ENCODE data around the gene IFT81. TPM values are rescaled to one million over a fixed set of nuclear protein-coding genes. Genes with fewer than 3 reads are reported as not detected.
A peak's percentile ranks its signal among the peaks of the same experiment; 100 is the strongest.

Gene IFT81
- total RNA-seq, 2 donors from 2014 or later: 0.42 to 0.86 TPM

GRCh38 chr12:110100315-110100970 is 23.7 kb upstream of the IFT81 start:
- DNase-seq: peak; percentile 18 to 50 (median 31)
- Mint-ChIP-seq H3K4me3 (no peak overlapping the region), H3K27ac (peak overlapping the region; percentile 11), H3K36me3 (ENCODE audit: low read depth) (no peaks in the 10 kb centered on the region), H3K4me1 (peaks cover 10% of the 10 kb centered on the region), H3K27me3 (no peaks in the 10 kb centered on the region)
- ATAC-seq: peak; percentile 83
- H3K9me3 ChIP-seq (ENCODE audit: control insufficient read depth, low read length, poor library complexity, severe bottlenecking): no peaks in the 10 kb centered on the region

GRCh38 chr12:110102255-110102654 is 21.9 kb upstream of the IFT81 start:
- peaks cover 10% of the 10 kb centered on the region for H3K4me1 Mint-ChIP-seq
- ATAC-seq (peak; percentile 49), DNase-seq (no peak)
- no peaks in the 10 kb centered on the region for H3K9me3 ChIP-seq (ENCODE audit: control insufficient read depth, low read length, poor library complexity, severe bottlenecking)
- peak overlapping the region; percentile 67 for H3K27ac Mint-ChIP-seq
- H3K27me3 Mint-ChIP-seq: no peaks in the 10 kb centered on the region
- no peaks in the 10 kb centered on the region for H3K36me3 Mint-ChIP-seq (ENCODE audit: low read depth)
- H3K4me3 Mint-ChIP-seq: no peak overlapping the region

- no peak overlapping the region for H3K27ac Mint-ChIP-seq
- H3K4me3 Mint-ChIP-seq: no peak overlapping the region
- no peaks in the 10 kb centered on the region for H3K36me3 Mint-ChIP-seq (ENCODE audit: low read depth)
- DNase-seq (no peak), ATAC-seq (no peak)
- H3K9me3 ChIP-seq (ENCODE audit: control insufficient read depth, low read length, poor library complexity, severe bottlenecking): no peaks in the 10 kb centered on the region
- peaks cover 10% of the 10 kb centered on the region for H3K4me1 Mint-ChIP-seq
- peaks cover 11% of the 10 kb centered on the region for H3K27me3 Mint-ChIP-seq
Observed at GRCh38 chr12:110104188-110105094, 19.7 kb upstream of the IFT81 start.

- DNase-seq (no peak), ATAC-seq (no peak)
- Mint-ChIP-seq H3K27me3 (peaks cover 13% of the 10 kb centered on the region), H3K36me3 (ENCODE audit: low read depth) (no peaks in the 10 kb centered on the region), H3K27ac (no peak overlapping the region), H3K4me3 (no peak overlapping the region), H3K4me1 (peaks cover 8% of the 10 kb centered on the region)
- H3K9me3 ChIP-seq (ENCODE audit: control insufficient read depth, low read length, poor library complexity, severe bottlenecking): no peaks in the 10 kb centered on the region
Observed at GRCh38 chr12:110105159-110105558, 19.0 kb upstream of the IFT81 start.

GRCh38 chr12:110105986-110106385 is 18.2 kb upstream of the IFT81 start:
- ATAC-seq: no peak
- no peak overlapping the region for H3K4me3 Mint-ChIP-seq
- H3K4me1 Mint-ChIP-seq: peaks cover 3% of the 10 kb centered on the region
- H3K9me3 ChIP-seq (ENCODE audit: control insufficient read depth, low read length, poor library complexity, severe bottlenecking): no peaks in the 10 kb centered on the region
- no peak for DNase-seq
- H3K27ac Mint-ChIP-seq: no peak overlapping the region
- no peaks in the 10 kb centered on the region for H3K36me3 Mint-ChIP-seq (ENCODE audit: low read depth)
- peaks cover 13% of the 10 kb centered on the region for H3K27me3 Mint-ChIP-seq

- H3K9me3 ChIP-seq (ENCODE audit: control insufficient read depth, low read length, poor library complexity, severe bottlenecking): no peaks in the 10 kb centered on the region
- Mint-ChIP-seq H3K27ac (no peak overlapping the region), H3K27me3 (peaks cover 13% of the 10 kb centered on the region), H3K4me3 (peak overlapping the region; percentile 19), H3K4me1 (peaks cover 3% of the 10 kb centered on the region), H3K36me3 (ENCODE audit: low read depth) (no peaks in the 10 kb centered on the region)
- DNase-seq (no peak), ATAC-seq (no peak)
Observed at GRCh38 chr12:110107369-110108281, 16.5 kb upstream of the IFT81 start.

GRCh38 chr12:110108309-110109036 is 15.7 kb upstream of the IFT81 start:
- Mint-ChIP-seq H3K27me3 (peaks cover 13% of the 10 kb centered on the region), H3K27ac (no peak overlapping the region), H3K36me3 (ENCODE audit: low read depth) (no peaks in the 10 kb centered on the region), H3K4me3 (peak overlapping the region; percentile 19), H3K4me1 (peaks cover 3% of the 10 kb centered on the region)
- no peaks in the 10 kb centered on the region for H3K9me3 ChIP-seq (ENCODE audit: control insufficient read depth, low read length, poor library complexity, severe bottlenecking)
- no peak for DNase-seq
- ATAC-seq: no peak

GRCh38 chr12:110109037-110109836 is 14.9 kb upstream of the IFT81 start:
- no peaks in the 10 kb centered on the region for H3K9me3 ChIP-seq (ENCODE audit: control insufficient read depth, low read length, poor library complexity, severe bottlenecking)
- ATAC-seq (no peak), DNase-seq (no peak)
- H3K4me3 Mint-ChIP-seq: no peak overlapping the region
- no peak overlapping the region for H3K27ac Mint-ChIP-seq
- peaks cover 3% of the 10 kb centered on the region for H3K4me1 Mint-ChIP-seq
- peaks cover 20% of the 10 kb centered on the region for H3K27me3 Mint-ChIP-seq
- no peaks in the 10 kb centered on the region for H3K36me3 Mint-ChIP-seq (ENCODE audit: low read depth)

GRCh38 chr12:110109837-110110535 is 14.2 kb upstream of the IFT81 start:
- ATAC-seq: no peak
- H3K36me3 Mint-ChIP-seq (ENCODE audit: low read depth): no peaks in the 10 kb centered on the region

GRCh38 chr12:110111476-110112334 is 12.5 kb upstream of the IFT81 start:
- no peak overlapping the region for H3K4me3 Mint-ChIP-seq
- no peak for ATAC-seq
- no peaks in the 10 kb centered on the region for H3K9me3 ChIP-seq (ENCODE audit: control insufficient read depth, low read length, poor library complexity, severe bottlenecking)
- H3K4me1 Mint-ChIP-seq: no peaks in the 10 kb centered on the region
- H3K27me3 Mint-ChIP-seq: peaks cover 27% of the 10 kb centered on the region
- H3K36me3 Mint-ChIP-seq (ENCODE audit: low read depth): no peaks in the 10 kb centered on the region
- no peak for DNase-seq
- peak overlapping the region; percentile 19 for H3K27ac Mint-ChIP-seq

More at GRCh38 chr12:110109837-110110535, 14.2 kb upstream of the IFT81 start:
- no peak for DNase-seq
- no peak overlapping the region for H3K27ac Mint-ChIP-seq
- no peak overlapping the region for H3K4me3 Mint-ChIP-seq
- H3K9me3 ChIP-seq (ENCODE audit: control insufficient read depth, low read length, poor library complexity, severe bottlenecking): no peaks in the 10 kb centered on the region
- H3K4me1 Mint-ChIP-seq: peaks cover 2% of the 10 kb centered on the region
- H3K27me3 Mint-ChIP-seq: peaks cover 22% of the 10 kb centered on the region

- Mint-ChIP-seq H3K27me3 (peaks cover 28% of the 10 kb centered on the region), H3K4me1 (no peaks in the 10 kb centered on the region), H3K27ac (no peak overlapping the region), H3K36me3 (ENCODE audit: low read depth) (no peaks in the 10 kb centered on the region), H3K4me3 (no peak overlapping the region)
- DNase-seq (no peak), ATAC-seq (no peak)
- no peaks in the 10 kb centered on the region for H3K9me3 ChIP-seq (ENCODE audit: control insufficient read depth, low read length, poor library complexity, severe bottlenecking)
Observed at GRCh38 chr12:110112335-110112660, 11.9 kb upstream of the IFT81 start.

All from T-helper 17 cell (primary cell).